Adrenal gland (tissue), 5 donors: Measurements from ENCODE around the gene SERF1A.
"Not testable (repeated sequence)": the region's sequence is repeated elsewhere in the genome, so short reads cannot be mapped to it uniquely, and the experiment has no call there.

ENCODE experiments used
- CTCF ChIP-seq, 6 experiments: fragments of 450-650 bp in 4 of 6; fragments of 200-600 bp in 2 of 6; sonication (generic) in 1 of 6; IDR thresholded peaks; 1 replicate in 5 of 6; 2 replicates in 1 of 6; pipeline versions ENCODE4 v1.5.1 to v1.8.0; 2016 to 2021; ENCODE audit warnings: antibody characterized with exemption in 6 of 6, mild to moderate bottlenecking in 2 of 6, moderate library complexity in 1 of 6
- POLR2A ChIP-seq, 2 donors: fragments of 450-650 bp; IDR thresholded peaks; one replicate each; pipeline ENCODE4 v1.6.1; 2017; ENCODE audit warnings: antibody characterized with exemption in 2 of 2, mild to moderate bottlenecking in 2 of 2, moderate library complexity in 1 of 2
- donor health status: DM: no; HTN: no; CAD: no.

- TF ChIP-seq CTCF, POLR2A (IDR thresholded peaks at IDR 0.05): not testable (repeated sequence)
Observed at GRCh38 chr5:70896076-70896475, 4.4 kb upstream of the SERF1A start.
